Transverse colon (tissue), 4 donors: ENCODE results near the gene ESRRA. TPM values are rescaled to one million over a fixed set of nuclear protein-coding genes. Genes with fewer than 3 reads are reported as not detected.

Source experiments
- DNase-seq: peaks from one replicate; pipeline ENCODE4 v3.0.0-alpha.2; 2019
- H3K27ac ChIP-seq, 4 donors: fragments of 200-600 bp; sonication (generic); 2 replicates each; pipeline ENCODE4 v1.5.1; 2016 to 2018; ENCODE audit warnings: inconsistent platforms in 4 of 4
- H3K27me3 ChIP-seq: fragments of 200-600 bp; sonication (generic); 2 replicates; pipeline ENCODE4 v1.5.1; 2017; ENCODE audit warnings: inconsistent platforms
- H3K36me3 ChIP-seq, 4 donors: fragments of 200-600 bp; sonication (generic); 2 replicates each; pipeline ENCODE4 v1.5.1; 2017 to 2019; ENCODE audit warnings: inconsistent platforms in 4 of 4
- H3K4me1 ChIP-seq, 4 donors: fragments of 200-600 bp; sonication (generic); 2 replicates each; pipeline ENCODE4 v1.5.1; 2017 to 2020; ENCODE audit warnings: inconsistent platforms in 4 of 4
- H3K4me3 ChIP-seq, 4 donors: fragments of 200-600 bp; sonication (generic); 1 replicate in 1 of 4; 2 replicates in 3 of 4; pipeline versions ENCODE4 v1.5.1 to v1.6.1; 2017 to 2019; ENCODE audit warnings: inconsistent platforms in 4 of 4
- H3K9me3 ChIP-seq, 2 donors: fragments of 200-600 bp; sonication (generic); 2 replicates each; pipeline ENCODE4 v1.5.1; 2017 to 2019; ENCODE audit warnings: inconsistent platforms in 2 of 2
- CTCF ChIP-seq, 5 experiments: fragments of 200-600 bp in 3 of 5; fragments of 450-650 bp in 2 of 5; sonication (generic) in 3 of 5; IDR thresholded peaks; 1 replicate in 2 of 5; 2 replicates in 3 of 5; pipeline ENCODE4 v1.5.1; 2016 to 2017; ENCODE audit warnings: antibody characterized with exemption in 5 of 5, inconsistent platforms in 3 of 5, mild to moderate bottlenecking in 2 of 5, moderate library complexity in 1 of 5
- EP300 ChIP-seq: sonication (generic); formaldehyde crosslinking; IDR thresholded peaks from one replicate; pipeline ENCODE4 v1.6.1; 2017; ENCODE audit warnings: antibody characterized with exemption, low read depth
- POLR2A ChIP-seq: fragments of 450-650 bp; IDR thresholded peaks from one replicate; pipeline ENCODE4 v1.6.1; 2016; ENCODE audit warnings: antibody characterized with exemption, mild to moderate bottlenecking, moderate library complexity
- POLR2AphosphoS5 ChIP-seq, 3 donors: sonication (generic); formaldehyde crosslinking; IDR thresholded peaks; one replicate each; pipeline ENCODE4 v1.6.1; 2016; ENCODE audit warnings: antibody characterized with exemption in 3 of 3
- WGBS, 2 donors: methylation state at CpG; one replicate each; pipeline ENCODE4 v1.1.5; 2018; ENCODE audit warnings: low coverage in 1 of 2; 5-methylcytosine and 5-hydroxymethylcytosine counted together
- in situ Hi-C, 4 donors: fragments of 200-750 bp; cut with MboI; loops; one replicate each; pipeline versions ENCODE4 v1.15.0 to v1.15.1; 2017; ENCODE audit warnings: low sequenced_read_pairs in 3 of 4, low pct_ligation_motif_present in 1 of 4, low pct_unique_long_range_greater_than_20kb in 1 of 4
- intact Hi-C: fragments of 100-400 bp; cut with DNase I; formaldehyde crosslinking; loops from one replicate; pipeline ENCODE4 v1.15.1; 2023; ENCODE audit warnings: low total_unique reads
- total RNA-seq, 4 donors: library from RNA; depleted of rRNA; stranded (reverse); fragments of >200 nt; gene quantifications; one replicate each; pipeline ENCODE4 v1.1.0, GENCODE V29; 2016

Gene ESRRA
- total RNA-seq, 4 donors from 2014 or later, result 142 to 272 (median 221) TPM

- Histone ChIP-seq H3K9me3 (no peaks in the 10 kb centered on the region), H3K27ac (peak overlapping the region; percentile 97 to 99 (median 98)), H3K4me1 (peaks cover 10 to 48% (median 39%) of the 10 kb centered on the region in 4 donors), H3K27me3 (no peaks in the 10 kb centered on the region), H3K4me3 (peak overlapping the region; percentile 51 to 85 (median 66)), H3K36me3 (peaks cover 0 to 8% (median 3%) of the 10 kb centered on the region in 4 donors)
- intact Hi-C loops (no loop called here), in situ Hi-C loops (no loop called here)
- 0% methylated on average over 26 of the region's 34 CpGs; no CpG with 5 or more reads in 1 of the 2 donors for WGBS, 2 donors
- peak; percentile 75 for DNase-seq
- TF ChIP-seq EP300 (no peak), POLR2AphosphoS5 (IDR thresholded peaks at IDR 0.05) (no peak), CTCF (IDR thresholded peaks at IDR 0.05) (no peak), POLR2A (no peak)
Observed at GRCh38 chr11:64268893-64269539, 36.3 kb upstream of the ESRRA start.

GRCh38 chr11:64269540-64270220, 35.6 kb upstream of the ESRRA start:
- Histone ChIP-seq H3K4me3 (peak overlapping the region; percentile 51 to 85 (median 66)), H3K4me1 (peaks cover 10 to 52% (median 40%) of the 10 kb centered on the region in 4 donors), H3K9me3 (no peaks in the 10 kb centered on the region), H3K27ac (peak overlapping the region; percentile 97 to 99 (median 98)), H3K36me3 (peaks cover 0 to 8% (median 3%) of the 10 kb centered on the region in 4 donors), H3K27me3 (no peaks in the 10 kb centered on the region)
- WGBS, 2 donors, result 1% methylated on average over 44 of the region's 58 CpGs; no CpG with 5 or more reads in 1 of the 2 donors
- in situ Hi-C loops, result no loop called here
- intact Hi-C loops, result no loop called here
- peak; percentile 98 for DNase-seq
- TF ChIP-seq EP300 (no peak), POLR2A (peak; percentile 66), CTCF (IDR thresholded peaks at IDR 0.05) (peak in 1 of 5 experiments; percentile 9), POLR2AphosphoS5 (IDR thresholded peaks at IDR 0.05) (peak; percentile 76 to 96 (median 84))

- Histone ChIP-seq H3K4me3 (no peak overlapping the region), H3K27me3 (no peaks in the 10 kb centered on the region), H3K9me3 (no peaks in the 10 kb centered on the region), H3K4me1 (peaks cover 0 to 49% (median 31%) of the 10 kb centered on the region in 4 donors), H3K36me3 (peaks cover 0 to 13% (median 4%) of the 10 kb centered on the region in 4 donors), H3K27ac (peak overlapping the region in 3 of 4 donors; percentile 24 to 96 (median 95))
- in situ Hi-C loops, result no loop called here
- intact Hi-C loops, result no loop called here
- WGBS, 2 donors, result 93% methylated on average over 15 of the region's 15 CpGs; no CpG with 5 or more reads in 1 of the 2 donors
- TF ChIP-seq CTCF (IDR thresholded peaks at IDR 0.05) (no peak), EP300 (no peak), POLR2AphosphoS5 (IDR thresholded peaks at IDR 0.05) (no peak), POLR2A (no peak)
- DNase-seq, result no peak
Observed at GRCh38 chr11:64275031-64275800, 30.1 kb upstream of the ESRRA start.

- no peak for DNase-seq
- Histone ChIP-seq H3K27ac (peak overlapping the region in 2 of 4 donors; percentile 33 to 95), H3K27me3 (no peaks in the 10 kb centered on the region), H3K4me3 (no peak overlapping the region), H3K36me3 (peaks cover 0 to 13% (median 4%) of the 10 kb centered on the region in 4 donors), H3K9me3 (no peaks in the 10 kb centered on the region), H3K4me1 (peaks cover 0 to 49% (median 31%) of the 10 kb centered on the region in 4 donors)
- TF ChIP-seq POLR2AphosphoS5 (IDR thresholded peaks at IDR 0.05) (no peak), POLR2A (no peak), EP300 (no peak), CTCF (IDR thresholded peaks at IDR 0.05) (no peak)
- 78 to 100% methylated on average over 1 to 2 of the region's 2 CpGs for WGBS, 2 donors
- intact Hi-C loops (no loop called here), in situ Hi-C loops (no loop called here)
Observed at GRCh38 chr11:64275841-64276240, 29.5 kb upstream of the ESRRA start.
